HG03108 (cell line): ENCODE data around the gene CRISPLD2.

Experiments
- ATAC-seq: cut with Tn5 transposase; IDR thresholded peaks from one replicate; pipeline ENCODE4 v1.9.1; 2021; ENCODE audit warnings: moderate library complexity; ENCODE audit not compliant: unreplicated experiment

Gene CRISPLD2

DNA sequence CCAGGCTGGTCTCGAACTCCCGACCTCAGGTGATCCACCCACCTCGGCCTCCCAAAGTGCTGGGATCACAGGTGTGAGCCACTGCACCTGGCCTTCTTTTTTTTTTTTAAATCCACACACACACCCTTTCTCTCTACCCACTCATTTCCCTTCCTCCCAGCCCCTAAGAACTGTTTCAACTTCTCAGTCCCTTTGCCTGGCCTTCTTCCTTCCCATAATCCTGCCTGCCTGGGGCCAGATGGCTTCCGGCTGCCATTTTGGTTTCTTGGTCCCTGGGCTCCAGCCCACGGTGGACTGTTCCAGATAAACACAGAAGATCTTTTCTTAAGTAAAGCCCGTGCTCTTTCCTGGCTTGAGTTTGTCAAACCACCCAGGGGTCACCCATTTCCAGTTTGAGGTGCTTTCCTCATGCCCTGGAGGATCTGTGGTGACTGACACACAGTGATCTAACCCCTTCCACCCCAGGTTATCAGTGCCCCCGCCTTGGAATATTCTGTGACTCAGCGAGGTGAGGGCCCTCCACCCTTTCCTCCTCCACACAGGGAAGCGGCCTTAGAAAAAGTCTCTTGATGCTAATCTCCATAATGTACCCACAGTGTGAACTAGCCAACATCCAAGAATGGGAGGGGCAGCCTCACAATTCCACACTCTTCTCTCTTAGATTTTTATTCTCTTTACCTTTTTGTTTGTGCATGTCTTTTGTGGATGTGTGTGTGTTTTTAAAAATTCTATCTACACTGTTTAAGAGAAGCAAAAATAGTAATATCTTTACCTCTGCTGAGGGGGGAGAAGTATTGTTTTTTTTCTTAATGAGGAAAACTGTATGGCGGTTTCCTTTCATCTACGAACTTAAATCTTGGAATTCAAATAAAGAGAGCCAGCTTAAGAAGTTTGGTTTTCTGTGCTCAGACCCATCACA is 60.0 kb downstream of the CRISPLD2 start:
- no peak for ATAC-seq

GRCh38 chr16:84881702-84882521 is 62.1 kb downstream of the CRISPLD2 start:
- no peak for ATAC-seq

DNA sequence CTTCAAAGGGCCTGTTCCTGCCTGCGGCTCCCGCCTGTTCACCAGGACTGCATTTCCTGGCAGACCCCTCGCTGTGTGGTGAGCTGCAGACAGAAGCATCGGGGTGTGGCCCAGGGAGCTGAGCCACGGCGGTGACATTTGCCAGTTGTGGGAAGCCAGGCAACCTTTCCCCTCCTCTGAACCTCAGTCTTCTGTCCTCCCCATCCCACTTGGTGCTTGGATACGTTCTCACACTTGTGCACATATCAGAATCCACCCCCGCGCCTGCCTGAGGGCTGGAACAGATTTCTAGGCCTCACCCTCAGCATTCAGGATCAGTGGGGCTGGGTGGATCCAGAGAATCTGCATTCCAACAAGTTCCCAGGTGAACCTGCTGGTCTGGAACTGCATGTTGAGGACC is 63.5 kb downstream of the CRISPLD2 start:
- no peak for ATAC-seq

DNA sequence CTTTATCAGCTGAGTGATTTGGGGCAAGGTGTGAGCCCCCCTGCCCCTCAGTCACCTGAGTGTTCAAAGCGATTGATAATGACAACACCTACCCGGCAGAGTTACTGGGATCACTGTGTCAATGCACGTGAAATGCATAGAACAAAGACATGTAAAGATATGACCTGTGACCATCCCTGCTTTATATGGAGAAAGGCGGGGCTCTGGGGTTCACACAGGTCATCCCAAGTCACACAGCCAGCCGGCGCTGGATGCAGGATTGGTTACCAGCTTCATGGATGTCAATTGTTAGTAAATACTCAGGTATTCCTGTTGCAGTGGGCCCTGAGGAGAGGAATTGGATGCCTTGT is 64.4 kb downstream of the CRISPLD2 start:
- ATAC-seq = no peak

DNA sequence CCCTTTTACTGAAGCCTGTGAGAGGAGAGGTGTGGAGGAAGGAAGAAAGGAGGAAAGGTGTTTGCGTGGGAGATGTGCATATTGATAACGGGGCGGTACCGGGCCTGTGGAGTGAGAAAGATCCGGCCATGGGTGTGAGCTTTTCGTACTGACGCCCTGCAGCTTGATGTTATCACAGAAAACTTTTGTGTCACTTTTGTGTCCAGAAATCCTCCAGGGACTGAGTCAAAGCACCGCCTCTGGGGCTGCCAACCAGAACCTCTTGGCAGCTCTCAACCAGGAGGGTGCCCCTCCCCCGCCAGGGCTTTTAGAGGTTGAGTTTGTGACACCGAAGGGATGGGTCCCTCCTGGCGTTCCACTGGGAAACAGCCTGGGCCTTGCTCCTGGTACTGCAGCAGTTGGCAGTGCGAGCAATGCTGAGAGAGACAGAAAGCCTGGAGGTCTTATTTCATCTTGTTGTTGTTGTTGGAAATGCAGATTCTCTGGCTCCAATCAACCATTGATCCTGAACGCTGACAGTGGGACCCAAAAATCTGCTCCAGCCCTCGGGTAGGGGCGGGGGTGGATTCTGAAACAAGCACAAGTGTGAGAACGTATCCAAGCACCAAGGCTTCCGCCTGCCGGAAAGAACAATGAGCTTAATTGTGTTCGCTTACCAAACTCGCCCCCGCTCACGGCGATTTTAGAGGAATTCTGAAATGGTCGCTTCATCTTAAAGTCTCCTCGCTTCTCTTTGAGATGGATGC is 65.0 kb downstream of the CRISPLD2 start:
- no peak for ATAC-seq

GRCh38 chr16:84885342-84885910 is 65.6 kb downstream of the CRISPLD2 start:
- ATAC-seq = no peak

GRCh38 chr16:84886497-84887090 is 66.8 kb downstream of the CRISPLD2 start:
- no peak for ATAC-seq

DNA sequence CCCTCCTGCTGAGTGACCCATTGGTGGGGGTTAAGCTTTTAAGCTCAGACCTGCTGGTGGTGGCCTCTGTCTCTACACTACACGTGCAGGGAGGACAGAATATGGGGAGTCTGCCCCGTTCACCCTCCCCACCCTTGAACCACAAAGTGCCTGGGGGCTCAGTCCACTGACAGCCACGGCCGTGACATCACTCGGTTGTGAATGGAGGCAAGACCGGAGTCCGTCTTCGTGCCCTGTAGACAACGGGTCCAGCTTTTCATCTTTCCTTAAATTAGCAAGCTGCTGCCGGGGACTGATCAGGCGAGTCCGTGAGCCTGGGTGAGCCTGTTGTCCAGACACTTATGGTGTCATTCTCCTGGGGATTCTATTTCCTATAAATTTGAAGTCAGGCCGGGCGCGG is 67.4 kb downstream of the CRISPLD2 start:
- no peak for ATAC-seq

DNA sequence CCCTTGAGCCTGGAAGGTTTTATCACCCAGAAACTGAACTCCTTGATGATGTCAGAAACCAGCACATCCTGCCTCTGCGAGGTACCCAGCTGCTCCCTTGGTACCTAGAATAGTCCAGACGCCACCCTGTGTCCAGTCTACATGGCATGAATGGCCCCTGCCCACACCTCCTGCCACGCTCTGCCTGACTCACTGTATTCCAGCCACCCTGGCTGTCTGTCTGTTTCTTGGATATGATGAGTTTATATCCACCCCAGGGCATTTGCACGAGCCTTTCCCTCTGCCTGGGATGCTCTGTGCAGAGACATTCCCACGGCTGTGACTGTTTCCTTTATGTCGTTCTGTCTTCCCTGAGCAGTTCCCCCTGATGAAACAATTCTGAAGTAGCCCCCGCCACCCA is 68.7 kb downstream of the CRISPLD2 start:
- ATAC-seq = no peak

DNA sequence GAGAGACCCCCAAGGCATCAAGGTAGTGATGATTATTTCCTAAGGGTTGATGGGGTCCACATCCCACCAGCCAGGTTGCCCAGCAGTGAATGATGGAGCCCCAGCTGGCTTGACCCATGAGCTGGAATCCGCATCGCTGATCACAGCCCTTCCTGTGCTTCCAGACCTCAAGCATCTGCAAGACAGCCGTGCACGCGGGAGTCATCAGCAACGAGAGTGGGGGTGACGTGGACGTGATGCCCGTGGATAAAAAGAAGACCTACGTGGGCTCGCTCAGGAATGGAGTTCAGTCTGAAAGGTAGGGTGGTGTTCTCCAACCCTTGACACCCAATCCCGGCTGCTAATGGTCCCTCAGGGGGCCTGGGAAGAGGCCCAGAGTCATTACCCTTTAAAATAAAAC is 69.3 kb downstream of the CRISPLD2 start:
- ATAC-seq = no peak

DNA sequence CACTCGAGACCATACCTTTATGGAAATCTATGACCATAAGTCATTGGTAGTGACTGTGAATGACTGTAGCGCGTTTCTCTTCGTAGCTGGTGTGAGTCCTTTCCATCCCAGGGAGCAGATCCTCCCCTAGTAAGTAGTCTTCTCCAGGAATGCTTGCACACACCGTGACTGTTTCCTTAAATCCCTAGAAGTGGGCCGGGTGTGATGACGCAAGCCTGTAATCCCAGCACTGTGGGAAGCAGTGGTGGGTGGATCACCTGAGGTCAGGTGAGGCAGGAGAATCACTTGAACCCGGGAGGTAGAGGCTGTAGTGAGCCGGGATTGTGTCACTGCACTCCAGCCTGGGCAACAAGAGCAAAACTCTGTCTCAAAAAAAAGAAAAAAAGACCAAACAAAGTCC is 70.6 kb downstream of the CRISPLD2 start:
- ATAC-seq = no peak

DNA sequence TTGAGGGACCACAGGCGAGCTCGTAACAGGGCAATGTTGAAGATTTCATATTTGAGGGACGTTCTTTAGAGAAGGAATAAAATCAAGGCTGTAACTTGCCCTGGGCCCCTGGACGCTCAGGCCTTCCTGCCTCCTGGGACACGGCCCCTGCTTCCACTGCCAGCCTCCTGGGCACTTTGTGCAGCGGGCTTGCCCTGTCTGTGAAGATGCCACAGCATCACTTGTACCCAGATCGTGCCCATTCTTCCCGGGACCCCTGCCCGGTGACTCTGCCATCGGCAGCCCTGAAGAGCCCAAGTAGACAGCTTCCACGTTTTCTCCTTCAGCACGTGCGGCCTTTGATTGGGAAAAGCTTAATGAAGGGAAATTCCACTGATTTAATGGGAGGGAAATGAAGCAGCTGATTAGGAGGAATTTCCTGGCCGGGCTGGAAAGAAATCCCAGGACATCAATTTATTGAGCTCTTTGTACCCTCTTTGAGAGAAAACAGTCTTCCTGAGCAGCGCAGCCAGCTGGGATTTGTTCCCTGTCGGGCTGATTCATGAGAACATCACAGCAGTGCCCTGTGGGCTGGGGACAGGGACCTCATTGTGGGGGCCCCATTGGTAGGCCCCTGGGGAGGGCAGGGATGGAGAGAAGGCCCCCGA is 71.5 kb downstream of the CRISPLD2 start:
- ATAC-seq = no peak

GRCh38 chr16:84892097-84892496 is 72.3 kb downstream of the CRISPLD2 start:
- ATAC-seq = no peak

DNA sequence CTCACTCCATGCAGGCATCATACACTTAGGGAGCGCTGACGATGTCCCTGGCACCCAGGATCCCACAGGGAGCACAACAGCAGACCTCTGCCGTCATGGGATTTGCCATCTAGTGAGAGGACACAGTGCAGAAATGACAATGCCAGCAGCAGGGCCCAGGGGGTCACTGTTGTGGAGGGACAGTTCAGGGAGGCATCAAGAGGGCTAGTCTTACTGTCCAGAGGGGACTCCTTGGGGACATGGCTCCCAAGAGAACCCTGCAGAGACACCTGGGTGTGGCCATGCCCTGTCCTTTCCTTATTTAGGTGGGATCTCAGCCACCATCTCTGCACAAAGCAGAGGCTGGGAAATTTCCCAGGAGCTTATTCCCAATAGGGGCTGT is 73.7 kb downstream of the CRISPLD2 start:
- no peak for ATAC-seq

DNA sequence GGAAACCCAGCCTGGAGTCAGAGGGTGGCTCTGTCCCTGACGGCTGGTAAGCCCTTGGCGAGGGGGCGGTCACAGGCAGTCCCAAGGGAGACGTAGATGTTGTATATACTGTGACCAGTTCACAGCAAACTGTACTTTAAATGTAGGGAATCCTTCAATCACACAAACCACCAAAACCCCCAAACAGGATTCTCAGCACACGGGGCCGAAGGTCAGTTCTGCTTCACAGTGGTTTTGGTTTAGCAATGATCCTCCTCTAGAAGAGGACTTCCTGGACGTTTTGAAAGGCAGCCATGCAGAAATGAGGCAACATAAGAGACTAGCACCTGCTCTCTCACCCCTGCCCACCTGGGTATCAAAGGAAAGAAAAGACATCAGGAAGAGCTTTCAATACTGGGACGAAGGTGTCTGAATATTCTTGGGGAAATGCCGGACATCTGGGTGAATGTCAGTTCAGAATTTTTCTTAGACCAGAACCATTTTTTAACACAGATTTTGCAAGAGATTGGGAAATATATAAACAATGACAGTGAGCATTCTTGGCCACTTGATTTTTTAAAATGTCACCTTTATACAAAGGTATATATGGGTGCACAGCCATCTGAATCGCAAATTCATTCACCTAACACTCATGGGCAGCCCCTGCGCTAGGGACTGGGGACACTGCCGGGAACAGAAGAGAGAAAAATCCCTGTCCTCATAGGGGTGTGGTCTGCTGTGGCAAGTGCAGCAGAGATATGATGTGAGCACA is 74.2 kb downstream of the CRISPLD2 start:
- no peak for ATAC-seq

GRCh38 chr16:84895016-84895415 is 75.2 kb downstream of the CRISPLD2 start:
- no peak for ATAC-seq

DNA sequence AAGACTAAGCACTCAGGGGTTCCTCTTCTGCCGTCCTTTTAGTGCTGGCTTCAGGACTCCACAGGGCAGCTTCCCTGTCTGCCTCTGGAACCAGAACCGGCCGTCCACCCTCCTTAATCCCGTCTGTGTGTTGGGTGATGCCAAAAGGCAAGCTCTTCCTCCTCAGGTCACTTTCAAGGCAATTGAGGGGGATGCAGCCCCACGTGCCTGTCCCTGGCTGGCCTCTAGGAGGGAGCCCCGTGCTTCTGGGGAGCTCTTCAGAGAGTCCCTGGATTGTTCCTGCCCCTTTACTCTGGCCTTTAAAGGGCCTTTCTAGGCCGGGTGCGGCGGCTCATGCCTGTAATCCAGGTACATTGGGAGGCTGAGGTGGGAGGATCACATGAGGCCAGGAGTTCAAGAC is 77.1 kb downstream of the CRISPLD2 start:
- ATAC-seq = no peak

DNA sequence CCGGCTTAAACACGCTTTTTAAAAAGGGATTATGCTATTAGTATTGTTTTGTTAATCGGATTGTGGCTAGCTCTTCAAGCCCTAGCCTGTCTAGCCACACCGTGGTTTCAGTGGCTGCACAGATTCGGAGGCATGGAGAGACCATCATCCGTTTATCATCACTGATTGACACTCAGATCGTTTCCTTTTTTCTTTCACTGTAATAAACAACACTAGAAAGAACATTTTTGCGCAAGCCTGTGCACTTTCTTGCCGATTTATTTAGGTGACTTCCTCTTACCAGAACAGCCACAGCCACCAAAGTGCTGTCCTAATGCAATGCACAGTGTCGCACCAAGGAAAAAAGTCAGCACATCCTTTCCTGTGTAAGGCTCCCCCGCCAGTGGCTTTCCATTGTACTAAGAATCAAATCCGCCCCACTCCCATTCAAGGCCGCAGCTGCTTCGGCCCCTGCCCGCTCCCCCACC is 78.2 kb downstream of the CRISPLD2 start:
- no peak for ATAC-seq

DNA sequence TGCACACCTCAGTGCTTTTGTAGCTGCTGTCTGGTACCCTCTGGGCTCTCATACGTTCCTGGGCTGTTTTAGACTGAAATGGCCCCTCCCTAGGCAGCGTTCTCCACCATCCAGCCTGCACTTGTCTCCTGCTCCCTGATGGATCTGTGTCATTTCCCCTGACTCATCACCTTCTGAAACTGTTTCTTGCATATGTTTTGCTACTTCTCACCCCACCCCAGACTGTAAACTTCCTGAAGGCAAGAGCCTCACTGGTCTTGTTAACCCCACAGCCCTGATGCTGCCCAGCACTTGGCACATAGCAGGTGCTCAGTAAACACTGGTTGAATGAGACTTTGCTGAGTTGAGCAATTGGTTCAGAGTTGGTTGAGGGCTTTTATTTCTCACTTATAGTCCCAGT is 78.7 kb downstream of the CRISPLD2 start:
- no peak for ATAC-seq
